22Rv1 (cell line): Measurements from ENCODE around the gene ADAMTS8.

Experiments
- H3K27ac ChIP-seq: fragments of 450-650 bp; 2 replicates; pipeline ENCODE4 v1.5.1; 2017
- ZFX ChIP-seq: fragments of 450-650 bp; IDR thresholded peaks from 2 replicates; pipeline ENCODE4 v1.6.1; 2017; ENCODE audit warnings: antibody characterized with exemption, borderline replicate concordance
- TF ChIP-seq, protein P1 (sequence below): fragments of 450-650 bp; IDR thresholded peaks from 2 replicates; pipeline ENCODE4 v1.5.1; 2017; ENCODE audit warnings: mild to moderate bottlenecking

Gene ADAMTS8

GRCh38 chr11:130407978-130408377 is 20.4 kb downstream of the ADAMTS8 start:
- H3K27ac ChIP-seq: no peak overlapping the region
- no peak for TF ChIP-seq ZFX
- TF ChIP-seq, protein P1, sequence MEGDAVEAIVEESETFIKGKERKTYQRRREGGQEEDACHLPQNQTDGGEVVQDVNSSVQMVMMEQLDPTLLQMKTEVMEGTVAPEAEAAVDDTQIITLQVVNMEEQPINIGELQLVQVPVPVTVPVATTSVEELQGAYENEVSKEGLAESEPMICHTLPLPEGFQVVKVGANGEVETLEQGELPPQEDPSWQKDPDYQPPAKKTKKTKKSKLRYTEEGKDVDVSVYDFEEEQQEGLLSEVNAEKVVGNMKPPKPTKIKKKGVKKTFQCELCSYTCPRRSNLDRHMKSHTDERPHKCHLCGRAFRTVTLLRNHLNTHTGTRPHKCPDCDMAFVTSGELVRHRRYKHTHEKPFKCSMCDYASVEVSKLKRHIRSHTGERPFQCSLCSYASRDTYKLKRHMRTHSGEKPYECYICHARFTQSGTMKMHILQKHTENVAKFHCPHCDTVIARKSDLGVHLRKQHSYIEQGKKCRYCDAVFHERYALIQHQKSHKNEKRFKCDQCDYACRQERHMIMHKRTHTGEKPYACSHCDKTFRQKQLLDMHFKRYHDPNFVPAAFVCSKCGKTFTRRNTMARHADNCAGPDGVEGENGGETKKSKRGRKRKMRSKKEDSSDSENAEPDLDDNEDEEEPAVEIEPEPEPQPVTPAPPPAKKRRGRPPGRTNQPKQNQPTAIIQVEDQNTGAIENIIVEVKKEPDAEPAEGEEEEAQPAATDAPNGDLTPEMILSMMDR: no peak

DNA sequence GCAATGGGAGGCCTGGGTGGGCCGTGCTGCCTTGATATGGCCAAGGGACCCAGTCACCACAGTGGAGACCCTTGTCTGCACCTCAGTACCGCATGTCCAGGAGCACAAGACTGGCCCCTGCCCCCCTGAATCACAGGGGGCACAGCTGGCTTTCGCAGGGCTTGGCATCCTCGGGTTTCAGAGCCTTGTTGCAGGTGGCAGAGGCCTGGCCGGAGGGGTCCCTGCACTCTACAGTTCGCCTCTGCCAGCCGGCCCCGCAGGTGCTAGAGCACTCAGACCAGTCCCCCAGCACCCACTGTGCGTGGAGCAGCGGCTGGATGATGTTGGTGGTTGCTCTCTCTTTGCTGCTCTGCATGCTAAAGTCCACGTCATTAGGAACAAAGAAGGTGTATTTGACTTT is 23.0 kb downstream of the ADAMTS8 start:
- TF ChIP-seq, protein P1: no peak
- no peak for TF ChIP-seq ZFX
- no peak overlapping the region for H3K27ac ChIP-seq

DNA sequence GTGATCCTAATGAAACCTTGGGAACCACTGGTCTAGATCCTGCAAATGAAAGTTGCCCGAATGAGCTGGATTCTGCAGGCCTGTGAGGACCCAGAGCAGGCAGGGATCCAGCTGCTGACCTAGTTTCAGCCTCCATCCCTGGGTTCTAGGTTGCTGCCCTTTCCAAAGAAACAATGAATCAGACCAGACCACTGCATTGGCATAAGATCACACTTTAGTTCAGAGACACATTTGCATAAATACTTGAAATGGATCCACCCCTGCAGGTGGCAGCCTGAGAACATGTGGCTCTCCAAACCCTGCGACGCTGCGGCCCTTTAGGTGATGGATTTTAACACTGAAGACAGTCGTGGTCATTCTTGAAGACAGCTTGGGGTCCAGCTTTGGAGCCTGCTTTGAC is 23.7 kb downstream of the ADAMTS8 start:
- TF ChIP-seq ZFX: no peak
- TF ChIP-seq, protein P1: no peak
- no peak overlapping the region for H3K27ac ChIP-seq

GRCh38 chr11:130403967-130404366 is 24.4 kb downstream of the ADAMTS8 start:
- no peak for TF ChIP-seq ZFX
- TF ChIP-seq, protein P1: no peak
- H3K27ac ChIP-seq: no peak overlapping the region

GRCh38 chr11:130403271-130403804 is 25.1 kb downstream of the ADAMTS8 start:
- TF ChIP-seq, protein P1: no peak
- no peak for TF ChIP-seq ZFX
- H3K27ac ChIP-seq: no peak overlapping the region

DNA sequence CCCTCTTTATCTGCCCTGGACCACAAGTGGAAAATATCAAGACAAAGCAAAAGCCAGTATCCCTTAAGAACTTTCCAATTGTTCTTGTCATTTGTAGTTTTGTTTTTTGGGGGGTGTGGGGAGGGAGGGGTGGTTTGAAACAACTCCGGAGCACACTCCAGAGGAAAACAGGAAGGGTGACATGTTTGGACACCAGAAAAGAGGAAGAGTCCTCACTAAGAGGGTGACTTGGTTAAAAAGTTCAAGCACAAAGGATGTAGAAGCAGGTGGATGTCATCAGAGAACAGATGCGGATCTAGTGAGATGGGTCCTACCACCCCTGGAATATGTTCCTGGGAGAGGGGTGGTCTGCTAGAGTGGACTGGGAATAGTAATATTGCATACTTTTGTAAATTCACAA is 25.8 kb downstream of the ADAMTS8 start:
- TF ChIP-seq, protein P1: no peak
- no peak for TF ChIP-seq ZFX
- no peak overlapping the region for H3K27ac ChIP-seq

DNA sequence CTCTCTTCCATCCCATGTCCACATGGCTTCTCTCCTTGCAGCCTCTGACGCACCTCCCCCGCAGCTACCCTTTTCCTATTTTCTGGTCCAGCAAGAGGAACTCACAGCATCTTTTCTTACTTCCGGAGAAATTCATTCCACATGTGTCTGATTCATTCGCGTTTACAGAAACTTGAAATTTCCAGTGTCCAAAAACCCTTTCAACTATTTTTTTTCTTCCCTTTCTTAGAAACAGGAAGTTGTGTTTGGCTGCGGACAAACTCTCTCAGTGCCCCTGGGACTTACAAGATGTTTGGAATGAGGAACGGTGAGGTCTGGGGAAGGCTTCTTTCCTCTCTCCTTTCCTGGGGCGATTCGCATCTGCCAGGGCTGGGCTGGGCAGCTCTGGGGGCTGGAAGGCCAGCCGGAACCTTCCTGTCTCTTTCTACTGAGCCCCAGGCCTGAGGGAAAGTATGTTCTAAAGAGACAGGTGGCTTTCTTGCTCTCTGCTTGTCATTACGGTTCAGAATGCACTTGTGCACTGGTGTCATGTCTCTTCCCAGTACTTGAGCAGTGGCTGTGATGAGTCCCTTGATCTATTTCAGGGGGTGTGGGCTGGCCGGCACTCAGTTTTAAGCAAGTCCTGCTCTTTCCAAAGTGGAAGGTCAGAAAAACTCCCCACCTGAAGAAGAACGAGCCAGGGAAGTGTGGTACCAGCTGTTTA is 27.5 kb downstream of the ADAMTS8 start:
- no peak overlapping the region for H3K27ac ChIP-seq
- no peak for TF ChIP-seq ZFX
- TF ChIP-seq, protein P1: no peak
